ENCODE results near the gene ZNF827. TPM values are rescaled to one million over a fixed set of nuclear protein-coding genes. Genes with fewer than 3 reads are reported as not detected.

ZNF827 gene
- total RNA-seq, 4 donors from 2014 or later, result 5.2 to 11.0 (median 6.4) TPM

- 75 to 88% methylated on average over 2 to 4 of the region's 4 CpGs for WGBS, 2 donors
- Histone ChIP-seq H3K27ac (no peak overlapping the region), H3K36me3 (no peaks in the 10 kb centered on the region), H3K9me3 (no peaks in the 10 kb centered on the region), H3K4me3 (no peak overlapping the region), H3K4me1 (peaks cover 0 to 6% (median 0%) of the 10 kb centered on the region in 3 donors), H3K27me3 (no peaks in the 10 kb centered on the region)
- no peak for DNase-seq
- intact Hi-C loops (cut with DNase I), result no loop called here
- no peak for TF ChIP-seq CTCF (IDR thresholded peaks at IDR 0.05)
- no peak for TF ChIP-seq POLR2A (IDR thresholded peaks at IDR 0.05)
Measured at GRCh38 chr4:145796346-145796745, 142.3 kb downstream of the ZNF827 start.

DNA sequence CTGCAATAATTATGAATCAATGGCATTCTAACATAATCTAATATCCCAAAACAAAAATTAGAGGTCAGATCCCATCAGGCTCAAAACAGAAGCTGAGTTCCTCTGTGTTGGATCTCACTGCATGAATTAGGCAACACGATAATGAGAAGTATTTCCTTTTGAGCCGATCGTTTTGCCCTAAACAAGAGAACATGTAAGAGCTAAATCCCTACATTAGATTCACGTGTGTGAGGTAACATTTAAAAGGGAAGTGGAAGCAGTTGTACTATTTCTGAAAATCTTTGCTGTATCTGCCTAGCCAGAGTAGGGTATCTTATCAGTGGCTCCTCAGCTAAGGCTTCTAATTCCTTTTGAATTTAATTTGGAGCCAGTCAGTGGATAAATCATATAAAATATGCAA lies 143.1 kb downstream of the ZNF827 start:
- no peak for DNase-seq
- intact Hi-C loops (cut with DNase I), result no loop called here
- H3K36me3 ChIP-seq, result no peaks in the 10 kb centered on the region
- WGBS, 2 donors, result 82 to 83% methylated on average over 4 of the region's 4 CpGs
- H3K4me3 ChIP-seq, result no peak overlapping the region
- H3K9me3 ChIP-seq, result no peaks in the 10 kb centered on the region
- H3K27me3 ChIP-seq, result no peaks in the 10 kb centered on the region
- TF ChIP-seq CTCF (IDR thresholded peaks at IDR 0.05) (no peak), POLR2A (IDR thresholded peaks at IDR 0.05) (no peak)
- no peak overlapping the region for H3K27ac ChIP-seq
- H3K4me1 ChIP-seq, result peaks cover 0 to 6% (median 0%) of the 10 kb centered on the region in 3 donors

- no peak overlapping the region for H3K4me3 ChIP-seq
- no peaks in the 10 kb centered on the region for H3K4me1 ChIP-seq
- H3K9me3 ChIP-seq, result no peaks in the 10 kb centered on the region
- DNase-seq, result no peak
- H3K27ac ChIP-seq, result no peak overlapping the region
- intact Hi-C loops (cut with DNase I), result no loop called here
- H3K36me3 ChIP-seq, result no peaks in the 10 kb centered on the region
- WGBS, 2 donors, result 97 to 100% methylated on average over 5 of the region's 5 CpGs
- no peaks in the 10 kb centered on the region for H3K27me3 ChIP-seq
- TF ChIP-seq CTCF (IDR thresholded peaks at IDR 0.05) (no peak), POLR2A (IDR thresholded peaks at IDR 0.05) (no peak)
Measured at GRCh38 chr4:145792429-145792828, 146.2 kb downstream of the ZNF827 start.

GRCh38 chr4:145791988-145792387 lies 146.6 kb downstream of the ZNF827 start:
- Histone ChIP-seq H3K4me3 (no peak overlapping the region), H3K27ac (no peak overlapping the region), H3K27me3 (no peaks in the 10 kb centered on the region), H3K36me3 (no peaks in the 10 kb centered on the region), H3K9me3 (no peaks in the 10 kb centered on the region), H3K4me1 (no peaks in the 10 kb centered on the region)
- 33 to 36% methylated on average over 2 of the region's 2 CpGs for WGBS, 2 donors
- DNase-seq, result no peak
- intact Hi-C loops (cut with DNase I), result no loop called here
- no peak for TF ChIP-seq CTCF (IDR thresholded peaks at IDR 0.05)
- TF ChIP-seq POLR2A (IDR thresholded peaks at IDR 0.05), result no peak

DNA sequence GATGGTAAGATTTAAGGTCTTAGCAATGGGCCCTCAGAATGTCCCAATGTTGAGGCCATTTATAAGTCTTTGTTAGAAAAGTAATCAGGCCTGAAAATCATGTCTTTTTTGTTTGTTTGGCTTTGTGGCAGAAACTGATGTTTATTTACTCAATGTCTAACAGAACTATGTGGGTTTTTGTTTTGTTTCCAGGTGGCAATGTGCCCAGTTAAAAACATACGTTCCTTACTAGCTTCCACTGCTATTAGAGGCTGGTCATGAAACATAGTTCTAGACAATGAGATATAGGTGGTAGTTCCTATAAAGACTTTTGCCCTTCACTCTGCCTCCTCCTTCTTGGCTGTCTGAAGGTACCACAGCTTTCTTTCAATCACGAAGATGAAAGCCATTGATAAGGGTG lies 149.9 kb downstream of the ZNF827 start:
- WGBS, 2 donors, result 61 to 71% methylated on average over 2 of the region's 2 CpGs
- Histone ChIP-seq H3K4me1 (peaks cover 0 to 18% (median 3%) of the 10 kb centered on the region in 3 donors), H3K4me3 (no peak overlapping the region), H3K36me3 (no peaks in the 10 kb centered on the region), H3K27me3 (no peaks in the 10 kb centered on the region), H3K27ac (no peak overlapping the region), H3K9me3 (no peaks in the 10 kb centered on the region)
- intact Hi-C loops (cut with DNase I), result no loop called here
- no peak for DNase-seq
- no peak for TF ChIP-seq POLR2A (IDR thresholded peaks at IDR 0.05)
- TF ChIP-seq CTCF (IDR thresholded peaks at IDR 0.05), result no peak
